ENCODE measurements around the gene PTPRK. TPM values are rescaled to one million over a fixed set of nuclear protein-coding genes. Genes with fewer than 3 reads are reported as not detected.

PTPRK gene
- total and polyA plus RNA-seq, 2 experiments from 2014 or later = 26.9 to 56.4 TPM

DNA sequence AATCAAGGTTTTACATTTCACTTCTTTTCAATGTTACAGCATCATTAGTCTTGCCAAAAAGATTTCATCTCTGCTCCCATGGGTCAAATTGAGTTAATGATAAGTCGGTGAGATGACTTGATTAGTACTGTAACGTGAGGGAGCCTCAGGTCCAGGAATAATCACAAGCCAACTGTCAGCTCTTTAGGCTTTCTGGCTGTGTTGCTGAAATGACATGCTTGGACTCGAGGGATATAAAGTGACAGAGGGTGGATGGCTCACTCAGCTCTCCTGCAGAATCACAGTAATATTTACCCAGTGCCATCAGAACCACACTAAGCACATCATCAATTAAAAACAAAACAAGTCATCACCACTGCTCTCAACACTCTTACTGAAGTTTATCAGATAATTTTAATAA lies 423.4 kb downstream of the PTPRK start:
- H3K4me1 Mint-ChIP-seq = peaks cover 16% of the 10 kb centered on the region

More for the DNA sequence above, 423.4 kb downstream of the PTPRK start:
- Mint-ChIP-seq H3K9me3 (no peaks in the 10 kb centered on the region), H3K4me3 (no peak overlapping the region), H3K36me3 (ENCODE audit: low read depth) (no peaks in the 10 kb centered on the region), H3K27me3 (ENCODE audit: insufficient read depth, low read depth, poor library complexity) (no peaks in the 10 kb centered on the region), H3K27ac (no peak overlapping the region; the same call in 1 of the 2 replicates)
- Histone ChIP-seq H2AFZ (no peak overlapping the region), H3K27me3 (ENCODE audit: insufficient read depth) (no peaks in the 10 kb centered on the region), H3K4me2 (no peak overlapping the region), H3K4me1 (ENCODE audit: insufficient read depth) (peaks cover 10% of the 10 kb centered on the region; the same call in 1 of the 2 replicates), H3K4me3 (no peak overlapping the region), H3K27ac (ENCODE audit: low read depth) (no peak overlapping the region), H3K79me2 (replicated peaks; ENCODE audit: insufficient read depth) (no peaks in the 10 kb centered on the region), H3K36me3 (ENCODE audit: insufficient read depth) (no peaks in the 10 kb centered on the region), H4K20me1 (replicated peaks; ENCODE audit: insufficient read depth) (no peaks in the 10 kb centered on the region), H3K9me2 (ENCODE audit: insufficient read depth) (no peaks in the 10 kb centered on the region), H3F3A (replicated peaks; ENCODE audit: low read depth) (no peaks in the 10 kb centered on the region)
- TF ChIP-seq CREB1 (CRISPR knock-in tag; IDR thresholded peaks at IDR 0.05; ENCODE audit: low read depth) (no peak), ZNF331 (CRISPR knock-in tag; IDR thresholded peaks at IDR 0.05; ENCODE audit: low read depth) (no peak), POLR2AphosphoS5 (IDR thresholded peaks at IDR 0.05; ENCODE audit: low read depth) (no peak), EZH2phosphoT487 (IDR thresholded peaks at IDR 0.05; ENCODE audit: unreplicated experiment) (no peak), JUNB (IDR thresholded peaks at IDR 0.05; ENCODE audit: unreplicated experiment) (no peak), ZNF114 (CRISPR knock-in tag; IDR thresholded peaks at IDR 0.05) (no peak), STAT1 (IDR thresholded peaks at IDR 0.05; ENCODE audit: unreplicated experiment) (no peak), NANOG (IDR thresholded peaks at IDR 0.05; ENCODE audit: borderline replicate concordance) (no peak), EZH2 (IDR thresholded peaks at IDR 0.05; ENCODE audit: low read depth, unreplicated experiment) (no peak)
- TF ChIP-seq, protein P1, sequence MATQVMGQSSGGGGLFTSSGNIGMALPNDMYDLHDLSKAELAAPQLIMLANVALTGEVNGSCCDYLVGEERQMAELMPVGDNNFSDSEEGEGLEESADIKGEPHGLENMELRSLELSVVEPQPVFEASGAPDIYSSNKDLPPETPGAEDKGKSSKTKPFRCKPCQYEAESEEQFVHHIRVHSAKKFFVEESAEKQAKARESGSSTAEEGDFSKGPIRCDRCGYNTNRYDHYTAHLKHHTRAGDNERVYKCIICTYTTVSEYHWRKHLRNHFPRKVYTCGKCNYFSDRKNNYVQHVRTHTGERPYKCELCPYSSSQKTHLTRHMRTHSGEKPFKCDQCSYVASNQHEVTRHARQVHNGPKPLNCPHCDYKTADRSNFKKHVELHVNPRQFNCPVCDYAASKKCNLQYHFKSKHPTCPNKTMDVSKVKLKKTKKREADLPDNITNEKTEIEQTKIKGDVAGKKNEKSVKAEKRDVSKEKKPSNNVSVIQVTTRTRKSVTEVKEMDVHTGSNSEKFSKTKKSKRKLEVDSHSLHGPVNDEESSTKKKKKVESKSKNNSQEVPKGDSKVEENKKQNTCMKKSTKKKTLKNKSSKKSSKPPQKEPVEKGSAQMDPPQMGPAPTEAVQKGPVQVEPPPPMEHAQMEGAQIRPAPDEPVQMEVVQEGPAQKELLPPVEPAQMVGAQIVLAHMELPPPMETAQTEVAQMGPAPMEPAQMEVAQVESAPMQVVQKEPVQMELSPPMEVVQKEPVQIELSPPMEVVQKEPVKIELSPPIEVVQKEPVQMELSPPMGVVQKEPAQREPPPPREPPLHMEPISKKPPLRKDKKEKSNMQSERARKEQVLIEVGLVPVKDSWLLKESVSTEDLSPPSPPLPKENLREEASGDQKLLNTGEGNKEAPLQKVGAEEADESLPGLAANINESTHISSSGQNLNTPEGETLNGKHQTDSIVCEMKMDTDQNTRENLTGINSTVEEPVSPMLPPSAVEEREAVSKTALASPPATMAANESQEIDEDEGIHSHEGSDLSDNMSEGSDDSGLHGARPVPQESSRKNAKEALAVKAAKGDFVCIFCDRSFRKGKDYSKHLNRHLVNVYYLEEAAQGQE (IDR thresholded peaks at IDR 0.05; ENCODE audit: unreplicated experiment) = no peak
- TF ChIP-seq, protein P2, sequence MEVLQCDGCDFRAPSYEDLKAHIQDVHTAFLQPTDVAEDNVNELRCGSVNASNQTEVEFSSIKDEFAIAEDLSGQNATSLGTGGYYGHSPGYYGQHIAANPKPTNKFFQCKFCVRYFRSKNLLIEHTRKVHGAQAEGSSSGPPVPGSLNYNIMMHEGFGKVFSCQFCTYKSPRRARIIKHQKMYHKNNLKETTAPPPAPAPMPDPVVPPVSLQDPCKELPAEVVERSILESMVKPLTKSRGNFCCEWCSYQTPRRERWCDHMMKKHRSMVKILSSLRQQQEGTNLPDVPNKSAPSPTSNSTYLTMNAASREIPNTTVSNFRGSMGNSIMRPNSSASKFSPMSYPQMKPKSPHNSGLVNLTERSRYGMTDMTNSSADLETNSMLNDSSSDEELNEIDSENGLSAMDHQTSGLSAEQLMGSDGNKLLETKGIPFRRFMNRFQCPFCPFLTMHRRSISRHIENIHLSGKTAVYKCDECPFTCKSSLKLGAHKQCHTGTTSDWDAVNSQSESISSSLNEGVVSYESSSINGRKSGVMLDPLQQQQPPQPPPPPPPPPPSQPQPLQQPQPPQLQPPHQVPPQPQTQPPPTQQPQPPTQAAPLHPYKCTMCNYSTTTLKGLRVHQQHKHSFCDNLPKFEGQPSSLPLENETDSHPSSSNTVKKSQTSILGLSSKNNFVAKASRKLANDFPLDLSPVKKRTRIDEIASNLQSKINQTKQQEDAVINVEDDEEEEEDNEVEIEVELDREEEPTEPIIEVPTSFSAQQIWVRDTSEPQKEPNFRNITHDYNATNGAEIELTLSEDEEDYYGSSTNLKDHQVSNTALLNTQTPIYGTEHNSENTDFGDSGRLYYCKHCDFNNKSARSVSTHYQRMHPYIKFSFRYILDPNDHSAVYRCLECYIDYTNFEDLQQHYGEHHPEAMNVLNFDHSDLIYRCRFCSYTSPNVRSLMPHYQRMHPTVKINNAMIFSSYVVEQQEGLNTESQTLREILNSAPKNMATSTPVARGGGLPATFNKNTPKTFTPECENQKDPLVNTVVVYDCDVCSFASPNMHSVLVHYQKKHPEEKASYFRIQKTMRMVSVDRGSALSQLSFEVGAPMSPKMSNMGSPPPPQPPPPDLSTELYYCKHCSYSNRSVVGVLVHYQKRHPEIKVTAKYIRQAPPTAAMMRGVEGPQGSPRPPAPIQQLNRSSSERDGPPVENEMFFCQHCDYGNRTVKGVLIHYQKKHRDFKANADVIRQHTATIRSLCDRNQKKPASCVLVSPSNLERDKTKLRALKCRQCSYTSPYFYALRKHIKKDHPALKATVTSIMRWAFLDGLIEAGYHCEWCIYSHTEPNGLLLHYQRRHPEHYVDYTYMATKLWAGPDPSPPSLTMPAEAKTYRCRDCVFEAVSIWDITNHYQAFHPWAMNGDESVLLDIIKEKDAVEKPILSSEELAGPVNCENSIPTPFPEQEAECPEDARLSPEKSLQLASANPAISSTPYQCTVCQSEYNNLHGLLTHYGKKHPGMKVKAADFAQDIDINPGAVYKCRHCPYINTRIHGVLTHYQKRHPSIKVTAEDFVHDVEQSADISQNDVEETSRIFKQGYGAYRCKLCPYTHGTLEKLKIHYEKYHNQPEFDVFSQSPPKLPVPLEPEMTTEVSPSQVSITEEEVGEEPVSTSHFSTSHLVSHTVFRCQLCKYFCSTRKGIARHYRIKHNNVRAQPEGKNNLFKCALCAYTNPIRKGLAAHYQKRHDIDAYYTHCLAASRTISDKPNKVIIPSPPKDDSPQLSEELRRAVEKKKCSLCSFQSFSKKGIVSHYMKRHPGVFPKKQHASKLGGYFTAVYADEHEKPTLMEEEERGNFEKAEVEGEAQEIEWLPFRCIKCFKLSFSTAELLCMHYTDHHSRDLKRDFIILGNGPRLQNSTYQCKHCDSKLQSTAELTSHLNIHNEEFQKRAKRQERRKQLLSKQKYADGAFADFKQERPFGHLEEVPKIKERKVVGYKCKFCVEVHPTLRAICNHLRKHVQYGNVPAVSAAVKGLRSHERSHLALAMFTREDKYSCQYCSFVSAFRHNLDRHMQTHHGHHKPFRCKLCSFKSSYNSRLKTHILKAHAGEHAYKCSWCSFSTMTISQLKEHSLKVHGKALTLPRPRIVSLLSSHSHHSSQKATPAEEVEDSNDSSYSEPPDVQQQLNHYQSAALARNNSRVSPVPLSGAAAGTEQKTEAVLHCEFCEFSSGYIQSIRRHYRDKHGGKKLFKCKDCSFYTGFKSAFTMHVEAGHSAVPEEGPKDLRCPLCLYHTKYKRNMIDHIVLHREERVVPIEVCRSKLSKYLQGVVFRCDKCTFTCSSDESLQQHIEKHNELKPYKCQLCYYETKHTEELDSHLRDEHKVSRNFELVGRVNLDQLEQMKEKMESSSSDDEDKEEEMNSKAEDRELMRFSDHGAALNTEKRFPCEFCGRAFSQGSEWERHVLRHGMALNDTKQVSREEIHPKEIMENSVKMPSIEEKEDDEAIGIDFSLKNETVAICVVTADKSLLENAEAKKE (CRISPR knock-in tag; IDR thresholded peaks at IDR 0.05) = no peak
- TF ChIP-seq, protein P3, sequence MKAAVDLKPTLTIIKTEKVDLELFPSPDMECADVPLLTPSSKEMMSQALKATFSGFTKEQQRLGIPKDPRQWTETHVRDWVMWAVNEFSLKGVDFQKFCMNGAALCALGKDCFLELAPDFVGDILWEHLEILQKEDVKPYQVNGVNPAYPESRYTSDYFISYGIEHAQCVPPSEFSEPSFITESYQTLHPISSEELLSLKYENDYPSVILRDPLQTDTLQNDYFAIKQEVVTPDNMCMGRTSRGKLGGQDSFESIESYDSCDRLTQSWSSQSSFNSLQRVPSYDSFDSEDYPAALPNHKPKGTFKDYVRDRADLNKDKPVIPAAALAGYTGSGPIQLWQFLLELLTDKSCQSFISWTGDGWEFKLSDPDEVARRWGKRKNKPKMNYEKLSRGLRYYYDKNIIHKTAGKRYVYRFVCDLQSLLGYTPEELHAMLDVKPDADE (IDR thresholded peaks at IDR 0.05) = no peak
- TF ChIP-seq, protein P4, sequence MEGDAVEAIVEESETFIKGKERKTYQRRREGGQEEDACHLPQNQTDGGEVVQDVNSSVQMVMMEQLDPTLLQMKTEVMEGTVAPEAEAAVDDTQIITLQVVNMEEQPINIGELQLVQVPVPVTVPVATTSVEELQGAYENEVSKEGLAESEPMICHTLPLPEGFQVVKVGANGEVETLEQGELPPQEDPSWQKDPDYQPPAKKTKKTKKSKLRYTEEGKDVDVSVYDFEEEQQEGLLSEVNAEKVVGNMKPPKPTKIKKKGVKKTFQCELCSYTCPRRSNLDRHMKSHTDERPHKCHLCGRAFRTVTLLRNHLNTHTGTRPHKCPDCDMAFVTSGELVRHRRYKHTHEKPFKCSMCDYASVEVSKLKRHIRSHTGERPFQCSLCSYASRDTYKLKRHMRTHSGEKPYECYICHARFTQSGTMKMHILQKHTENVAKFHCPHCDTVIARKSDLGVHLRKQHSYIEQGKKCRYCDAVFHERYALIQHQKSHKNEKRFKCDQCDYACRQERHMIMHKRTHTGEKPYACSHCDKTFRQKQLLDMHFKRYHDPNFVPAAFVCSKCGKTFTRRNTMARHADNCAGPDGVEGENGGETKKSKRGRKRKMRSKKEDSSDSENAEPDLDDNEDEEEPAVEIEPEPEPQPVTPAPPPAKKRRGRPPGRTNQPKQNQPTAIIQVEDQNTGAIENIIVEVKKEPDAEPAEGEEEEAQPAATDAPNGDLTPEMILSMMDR (conservative IDR thresholded peaks at IDR 0.05; ENCODE audit: low read depth in 2 of 2) = no peak
- DNase-seq (ENCODE audit: low spot score) (no peak), ATAC-seq (no peak)
